ENCODE data around the gene NCKAP5.

The NCKAP5 gene

GRCh38 chr2:132633635-132634034, 934.6 kb downstream of the NCKAP5 start:
- H3K4me3 ChIP-seq (ENCODE audit: severe bottlenecking) = no peak overlapping the region
- H3K27ac ChIP-seq (ENCODE audit: poor library complexity, severe bottlenecking) = no peak overlapping the region
- no peaks in the 10 kb centered on the region for H3K27me3 ChIP-seq (ENCODE audit: insufficient read depth, poor library complexity, severe bottlenecking)
- no peaks in the 10 kb centered on the region for H3K9me3 ChIP-seq (ENCODE audit: severe bottlenecking)
- ATAC-seq (ENCODE audit: low read depth) (no peak), DNase-seq (ENCODE audit: low spot score) (no peak)
- TF ChIP-seq CTCF (IDR thresholded peaks at IDR 0.05; ENCODE audit: poor library complexity, severe bottlenecking) = no peak
- H3K36me3 ChIP-seq (ENCODE audit: low read depth) = no peaks in the 10 kb centered on the region
- H3K4me1 ChIP-seq (ENCODE audit: insufficient read depth, poor library complexity, severe bottlenecking) = no peaks in the 10 kb centered on the region

- TF ChIP-seq CTCF (IDR thresholded peaks at IDR 0.05; ENCODE audit: poor library complexity, severe bottlenecking) = no peak
- Histone ChIP-seq H3K36me3 (ENCODE audit: low read depth) (no peaks in the 10 kb centered on the region), H3K4me3 (ENCODE audit: severe bottlenecking) (no peak overlapping the region), H3K27me3 (ENCODE audit: insufficient read depth, poor library complexity, severe bottlenecking) (no peaks in the 10 kb centered on the region), H3K9me3 (ENCODE audit: severe bottlenecking) (no peaks in the 10 kb centered on the region), H3K27ac (ENCODE audit: poor library complexity, severe bottlenecking) (no peak overlapping the region), H3K4me1 (ENCODE audit: insufficient read depth, poor library complexity, severe bottlenecking) (no peaks in the 10 kb centered on the region)
- ATAC-seq (ENCODE audit: low read depth) = no peak
- no peak for DNase-seq (ENCODE audit: low spot score)
Measured at GRCh38 chr2:132632000-132632649, 936.1 kb downstream of the NCKAP5 start.

- TF ChIP-seq CTCF (IDR thresholded peaks at IDR 0.05; ENCODE audit: poor library complexity, severe bottlenecking) = no peak
- Histone ChIP-seq H3K36me3 (ENCODE audit: low read depth) (no peaks in the 10 kb centered on the region), H3K27me3 (ENCODE audit: insufficient read depth, poor library complexity, severe bottlenecking) (no peaks in the 10 kb centered on the region), H3K4me1 (ENCODE audit: insufficient read depth, poor library complexity, severe bottlenecking) (no peaks in the 10 kb centered on the region), H3K9me3 (ENCODE audit: severe bottlenecking) (no peaks in the 10 kb centered on the region), H3K27ac (ENCODE audit: poor library complexity, severe bottlenecking) (no peak overlapping the region), H3K4me3 (ENCODE audit: severe bottlenecking) (no peak overlapping the region)
- ATAC-seq (ENCODE audit: low read depth) (no peak), DNase-seq (ENCODE audit: low spot score) (no peak)
Measured at GRCh38 chr2:132627536-132627935, 940.7 kb downstream of the NCKAP5 start.

GRCh38 chr2:132623096-132623839, 945.0 kb downstream of the NCKAP5 start:
- Histone ChIP-seq H3K36me3 (ENCODE audit: low read depth) (no peaks in the 10 kb centered on the region), H3K27ac (ENCODE audit: poor library complexity, severe bottlenecking) (no peak overlapping the region), H3K27me3 (ENCODE audit: insufficient read depth, poor library complexity, severe bottlenecking) (no peaks in the 10 kb centered on the region), H3K4me3 (ENCODE audit: severe bottlenecking) (no peak overlapping the region), H3K4me1 (ENCODE audit: insufficient read depth, poor library complexity, severe bottlenecking) (no peaks in the 10 kb centered on the region), H3K9me3 (ENCODE audit: severe bottlenecking) (no peaks in the 10 kb centered on the region)
- DNase-seq (ENCODE audit: low spot score) (no peak), ATAC-seq (ENCODE audit: low read depth) (no peak)
- no peak for TF ChIP-seq CTCF (IDR thresholded peaks at IDR 0.05; ENCODE audit: poor library complexity, severe bottlenecking)

Measured in RWPE2 (cell line).